Measurements from ENCODE around the gene CRTC2.

The CRTC2 gene

DNA sequence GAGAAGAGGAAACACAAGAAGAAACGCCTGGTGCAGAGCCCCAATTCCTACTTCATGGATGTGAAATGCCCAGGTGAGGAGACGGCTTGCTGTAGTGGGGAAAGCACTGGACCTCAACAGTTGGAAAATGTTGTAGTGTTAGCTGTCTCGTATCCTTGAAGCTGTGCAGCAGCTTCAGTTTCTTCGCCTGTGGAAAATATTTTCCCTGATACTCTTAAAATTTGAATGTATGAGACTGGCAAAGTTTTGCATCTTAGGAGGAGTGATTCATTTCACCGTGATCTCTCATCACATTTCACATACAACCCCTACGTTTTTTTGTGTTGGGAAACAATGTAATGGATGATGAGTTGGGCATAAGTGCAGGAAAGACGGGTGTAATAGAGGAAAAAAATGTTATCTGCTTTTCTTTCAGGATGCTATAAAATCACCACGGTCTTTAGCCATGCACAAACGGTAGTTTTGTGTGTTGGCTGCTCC is 32.8 kb upstream of the CRTC2 start:
- Histone ChIP-seq H4K20me1 (ENCODE audit: insufficient read depth, low read length) (no peaks in the 10 kb centered on the region), H3K36me3 (ENCODE audit: insufficient read depth, low read length) (peaks cover 51% of the 10 kb centered on the region), H3K27me3 (ENCODE audit: insufficient read depth, low read length) (no peaks in the 10 kb centered on the region), H3K4me2 (ENCODE audit: low read length) (peak overlapping the region; percentile 85), H3K9me3 (ENCODE audit: low read length) (no peaks in the 10 kb centered on the region), H3K9ac (ENCODE audit: low read length) (peak overlapping the region; percentile 89), H2AFZ (ENCODE audit: low read length) (no peak overlapping the region), H3K79me2 (ENCODE audit: insufficient read depth, low read length) (peaks cover 8% of the 10 kb centered on the region; the same call in 1 of the 2 replicates), H3F3A (ENCODE audit: insufficient read depth, low read length) (peaks cover 9% of the 10 kb centered on the region), H3K4me3 (ENCODE audit: low read depth, low read length, poor library complexity, severe bottlenecking) (peak overlapping the region; percentile 87), H3K4me1 (ENCODE audit: insufficient read depth, low read length, severe bottlenecking) (peaks cover 40% of the 10 kb centered on the region), H3K9me2 (ENCODE audit: low read depth, low read length) (no peaks in the 10 kb centered on the region), H3K27ac (ENCODE audit: low read depth, low read length, poor library complexity, severe bottlenecking) (peak overlapping the region; percentile 70)
- TF ChIP-seq, protein P1, sequence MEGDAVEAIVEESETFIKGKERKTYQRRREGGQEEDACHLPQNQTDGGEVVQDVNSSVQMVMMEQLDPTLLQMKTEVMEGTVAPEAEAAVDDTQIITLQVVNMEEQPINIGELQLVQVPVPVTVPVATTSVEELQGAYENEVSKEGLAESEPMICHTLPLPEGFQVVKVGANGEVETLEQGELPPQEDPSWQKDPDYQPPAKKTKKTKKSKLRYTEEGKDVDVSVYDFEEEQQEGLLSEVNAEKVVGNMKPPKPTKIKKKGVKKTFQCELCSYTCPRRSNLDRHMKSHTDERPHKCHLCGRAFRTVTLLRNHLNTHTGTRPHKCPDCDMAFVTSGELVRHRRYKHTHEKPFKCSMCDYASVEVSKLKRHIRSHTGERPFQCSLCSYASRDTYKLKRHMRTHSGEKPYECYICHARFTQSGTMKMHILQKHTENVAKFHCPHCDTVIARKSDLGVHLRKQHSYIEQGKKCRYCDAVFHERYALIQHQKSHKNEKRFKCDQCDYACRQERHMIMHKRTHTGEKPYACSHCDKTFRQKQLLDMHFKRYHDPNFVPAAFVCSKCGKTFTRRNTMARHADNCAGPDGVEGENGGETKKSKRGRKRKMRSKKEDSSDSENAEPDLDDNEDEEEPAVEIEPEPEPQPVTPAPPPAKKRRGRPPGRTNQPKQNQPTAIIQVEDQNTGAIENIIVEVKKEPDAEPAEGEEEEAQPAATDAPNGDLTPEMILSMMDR (IDR thresholded peaks at IDR 0.05; ENCODE audit: low read length), result no peak
- no peak for TF ChIP-seq EZH2 (IDR thresholded peaks at IDR 0.05; ENCODE audit: borderline replicate concordance, low read length)

DNA sequence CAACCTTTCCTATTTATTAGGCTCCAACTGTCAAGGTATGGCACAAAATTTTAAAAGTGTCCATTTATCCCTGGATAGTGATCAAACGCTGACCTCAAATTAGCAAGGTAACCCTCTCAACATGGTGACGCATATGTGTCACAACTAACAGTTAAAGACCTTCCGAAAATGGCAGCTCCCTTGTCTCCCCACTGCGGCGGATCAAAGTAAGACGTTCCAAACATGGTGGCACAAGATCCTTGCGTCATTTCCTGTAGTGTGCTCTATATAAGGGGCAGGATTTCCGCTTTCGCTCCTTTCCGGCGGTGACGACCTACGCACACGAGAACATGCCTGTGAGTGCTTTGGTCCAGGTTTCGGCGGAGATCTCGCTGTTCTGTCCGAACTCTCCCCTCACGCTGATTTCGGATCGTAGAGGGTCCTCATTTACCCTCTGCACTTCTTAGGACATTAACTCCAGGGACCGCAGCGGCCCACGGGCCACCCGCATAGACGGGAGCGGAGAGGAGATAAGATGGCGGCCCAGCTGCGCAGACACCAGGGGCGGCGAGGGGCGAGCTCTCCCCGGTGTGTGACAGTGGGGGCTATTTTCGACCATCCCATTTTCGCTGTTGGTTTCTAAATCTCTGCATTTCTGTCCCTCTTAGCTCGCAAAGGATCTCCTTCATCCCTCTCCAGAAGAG is 32.2 kb upstream of the CRTC2 start, which contains the start of gene RPS27:
TSS of gene RPS27 (plus strand) at position 295 of the 683 bp plus-strand sequence. CDS start at position 330, 35 bp downstream.
- Histone ChIP-seq H3F3A (ENCODE audit: insufficient read depth, low read length) (peaks cover 9% of the 10 kb centered on the region), H3K9ac (ENCODE audit: low read length) (peak within 1 kb of the TSS; percentile 89), H3K4me3 (ENCODE audit: low read depth, low read length, poor library complexity, severe bottlenecking) (peak within 1 kb of the TSS; percentile 87), H3K79me2 (ENCODE audit: insufficient read depth, low read length) (peaks cover 8% of the 10 kb centered on the region; the same call in 1 of the 2 replicates), H3K27ac (ENCODE audit: low read depth, low read length, poor library complexity, severe bottlenecking) (peak within 1 kb of the TSS; percentile 70), H3K4me1 (ENCODE audit: insufficient read depth, low read length, severe bottlenecking) (peaks cover 40% of the 10 kb centered on the region), H4K20me1 (ENCODE audit: insufficient read depth, low read length) (no peaks in the 10 kb centered on the region), H3K27me3 (ENCODE audit: insufficient read depth, low read length) (no peaks in the 10 kb centered on the region), H3K36me3 (ENCODE audit: insufficient read depth, low read length) (peaks cover 49% of the 10 kb centered on the region), H3K4me2 (ENCODE audit: low read length) (peak within 1 kb of the TSS; percentile 85), H3K9me2 (ENCODE audit: low read depth, low read length) (no peaks in the 10 kb centered on the region), H2AFZ (ENCODE audit: low read length) (0 out of 2 replicates have a peak within 1 kb of the TSS, but pooled peaks have one; percentile 84), H3K9me3 (ENCODE audit: low read length) (no peaks in the 10 kb centered on the region)
- TF ChIP-seq EZH2 (IDR thresholded peaks at IDR 0.05; ENCODE audit: borderline replicate concordance, low read length), result no peak
- TF ChIP-seq, protein P1 (IDR thresholded peaks at IDR 0.05; ENCODE audit: low read length), result no peak

DNA sequence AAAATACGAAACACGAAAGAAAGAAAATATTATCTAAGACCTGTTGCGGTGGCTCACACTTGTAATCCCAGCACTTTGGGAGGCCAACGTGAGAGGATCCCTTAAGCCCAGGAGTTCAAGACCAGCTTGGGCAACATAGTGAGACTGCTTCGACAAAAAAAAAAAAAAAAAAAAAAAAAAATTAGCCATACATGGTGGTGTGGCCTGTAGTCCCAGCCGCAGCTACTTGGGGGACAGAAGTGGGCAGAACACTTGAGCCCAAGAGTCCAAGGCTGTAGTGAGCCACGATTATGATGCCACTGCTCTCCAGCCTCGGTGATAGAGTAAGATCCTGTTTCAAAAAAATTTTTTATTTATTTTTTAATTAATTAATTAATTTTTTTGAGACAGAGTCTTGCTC is 29.2 kb upstream of the CRTC2 start:
- TF ChIP-seq, protein P1 (IDR thresholded peaks at IDR 0.05; ENCODE audit: low read length), result no peak
- TF ChIP-seq EZH2 (IDR thresholded peaks at IDR 0.05; ENCODE audit: borderline replicate concordance, low read length), result no peak
- no peaks in the 10 kb centered on the region for H3F3A ChIP-seq (ENCODE audit: insufficient read depth, low read length)
- H3K27ac ChIP-seq (ENCODE audit: low read depth, low read length, poor library complexity, severe bottlenecking), result peak overlapping the region; percentile 59
- H4K20me1 ChIP-seq (ENCODE audit: insufficient read depth, low read length), result no peaks in the 10 kb centered on the region
- H3K4me1 ChIP-seq (ENCODE audit: insufficient read depth, low read length, severe bottlenecking), result peaks cover 35% of the 10 kb centered on the region
- no peak overlapping the region for H3K4me2 ChIP-seq (ENCODE audit: low read length)
- H3K9ac ChIP-seq (ENCODE audit: low read length), result no peak overlapping the region
- no peak overlapping the region for H3K4me3 ChIP-seq (ENCODE audit: low read depth, low read length, poor library complexity, severe bottlenecking)
- H2AFZ ChIP-seq (ENCODE audit: low read length), result no peak overlapping the region
- no peaks in the 10 kb centered on the region for H3K9me2 ChIP-seq (ENCODE audit: low read depth, low read length)
- H3K27me3 ChIP-seq (ENCODE audit: insufficient read depth, low read length), result no peaks in the 10 kb centered on the region
- peaks cover 20% of the 10 kb centered on the region for H3K36me3 ChIP-seq (ENCODE audit: insufficient read depth, low read length)
- peaks cover 8% of the 10 kb centered on the region; the same call in 1 of the 2 replicates for H3K79me2 ChIP-seq (ENCODE audit: insufficient read depth, low read length)
- H3K9me3 ChIP-seq (ENCODE audit: low read length), result no peaks in the 10 kb centered on the region
